LNCAP (cell line): Measurements from ENCODE around the gene ENTPD7.

Experiments used
- CTCF ChIP-seq: fragments of 450-650 bp; IDR thresholded peaks from 2 replicates; pipeline ENCODE4 v1.5.1; 2017; ENCODE audit warnings: mild to moderate bottlenecking

Gene ENTPD7

GRCh38 chr10:99630991-99631390, 28.3 kb upstream of the ENTPD7 start:
- no peak for TF ChIP-seq CTCF

- TF ChIP-seq CTCF, result no peak
Observed at GRCh38 chr10:99631496-99631895, 27.8 kb upstream of the ENTPD7 start.

GRCh38 chr10:99633832-99634231, 25.5 kb upstream of the ENTPD7 start:
- no peak for TF ChIP-seq CTCF

- no peak for TF ChIP-seq CTCF
Observed at GRCh38 chr10:99647601-99648151, 11.6 kb upstream of the ENTPD7 start.

GRCh38 chr10:99648717-99649116, 10.6 kb upstream of the ENTPD7 start:
- no peak for TF ChIP-seq CTCF

GRCh38 chr10:99652800-99653390, 6.4 kb upstream of the ENTPD7 start:
- TF ChIP-seq CTCF, result no peak

GRCh38 chr10:99654390-99655175, 4.7 kb upstream of the ENTPD7 start:
- TF ChIP-seq CTCF, result no peak
